GM12874 (cell line): ENCODE data around the gene ANKRD55.

ENCODE experiments used
- CTCF ChIP-seq: IDR thresholded peaks from 2 replicates; pipeline ENCODE4 v1.5.1; 2011; ENCODE audit warnings: low read depth, mild to moderate bottlenecking, control low read depth, low read length, moderate library complexity; ENCODE audit not compliant: insufficient read depth

The ANKRD55 gene

GRCh38 chr5:56190497-56190896, 42.6 kb downstream of the ANKRD55 start:
- TF ChIP-seq CTCF: no peak

- no peak for TF ChIP-seq CTCF
These were observed 47.3 kb downstream of the ANKRD55 start for GRCh38 chr5:56185768-56186311.

DNA sequence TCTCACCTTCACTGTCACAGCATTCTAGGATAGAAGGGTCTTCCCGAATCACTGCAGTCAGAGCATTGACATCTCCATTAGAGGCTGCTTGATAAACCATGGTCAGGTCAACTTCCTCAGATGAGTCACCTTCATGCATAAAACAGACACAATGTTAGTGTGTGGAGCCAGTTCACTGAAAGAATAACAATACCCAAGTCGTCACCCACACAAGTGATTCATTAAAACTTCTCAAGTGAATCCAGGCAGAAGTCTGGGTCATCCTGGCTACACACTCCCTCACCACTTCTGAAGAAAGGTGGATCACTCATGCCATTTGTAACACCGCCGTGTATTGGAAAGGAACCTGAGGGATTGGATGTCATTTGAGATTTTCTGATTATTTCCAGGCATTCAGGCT, 49.6 kb downstream of the ANKRD55 start:
- TF ChIP-seq CTCF: no peak

DNA sequence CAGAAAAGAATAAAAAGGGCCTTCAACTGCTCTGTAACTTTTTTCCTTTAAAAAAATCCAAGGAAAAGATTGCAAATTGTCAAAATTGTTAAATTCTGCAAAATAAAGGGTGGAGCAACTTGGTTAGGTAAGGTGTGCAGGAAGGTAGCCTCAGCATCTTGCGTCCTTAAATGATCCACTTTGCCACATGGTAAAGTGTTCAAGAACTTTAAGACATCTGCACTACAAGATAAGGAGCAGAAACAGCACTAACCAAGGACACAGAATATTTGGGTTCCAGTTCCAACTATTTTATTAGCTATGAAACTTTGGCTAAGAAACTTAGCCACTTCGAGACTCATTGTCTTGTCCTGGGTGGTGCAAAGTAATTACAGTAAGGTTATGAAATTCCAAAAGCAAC, 53.7 kb downstream of the ANKRD55 start:
- TF ChIP-seq CTCF: no peak

GRCh38 chr5:56178823-56179222, 54.3 kb downstream of the ANKRD55 start:
- no peak for TF ChIP-seq CTCF

- no peak for TF ChIP-seq CTCF
These were observed 56.1 kb downstream of the ANKRD55 start for GRCh38 chr5:56176871-56177533.

DNA sequence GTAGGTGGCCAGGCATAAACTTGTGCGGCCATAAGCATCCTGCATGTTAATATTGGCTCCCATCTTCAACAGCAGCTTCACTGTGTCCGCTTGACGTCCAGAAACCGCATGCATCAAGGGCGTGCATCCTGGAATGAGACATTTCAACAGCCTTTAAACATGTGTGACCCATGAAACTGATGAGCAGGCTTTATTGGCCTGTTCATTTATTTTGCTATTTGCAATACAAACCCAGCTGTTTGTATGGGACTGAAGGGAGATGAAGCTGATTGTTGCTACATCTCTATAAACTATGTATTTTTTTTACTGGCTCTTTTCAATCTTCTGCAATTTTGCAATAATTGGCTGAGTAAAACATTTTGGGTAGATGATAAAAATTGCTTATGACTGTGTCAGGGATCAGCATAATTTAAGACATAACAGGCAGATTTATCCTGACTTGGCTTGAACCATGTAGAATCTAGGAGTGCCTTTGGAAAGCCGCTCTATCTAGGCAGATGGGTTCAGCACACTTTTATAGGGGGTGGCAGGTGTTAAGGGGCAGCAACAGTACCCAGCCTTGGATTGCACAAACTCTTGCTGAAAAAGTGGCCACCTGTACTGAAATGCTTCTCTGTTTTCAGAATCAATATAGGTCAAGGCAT, 56.9 kb downstream of the ANKRD55 start:
- no peak for TF ChIP-seq CTCF
